Measurements from ENCODE around the gene CTNNA1.

- TF ChIP-seq TAF1 (IDR thresholded peaks at IDR 0.05; ENCODE audit: borderline replicate concordance, low read depth, low read length) (no peak), POLR2A (IDR thresholded peaks at IDR 0.05; ENCODE audit: low read depth, low read length) (no peak), POLR2AphosphoS5 (IDR thresholded peaks at IDR 0.05; ENCODE audit: low read depth, low read length) (no peak)
These were observed 145.5 kb downstream of the CTNNA1 start for GRCh38 chr5:138898742-138899141.

Measured in GM12892 (cell line).